ENCODE measurements around the gene MSGN1.

DNA sequence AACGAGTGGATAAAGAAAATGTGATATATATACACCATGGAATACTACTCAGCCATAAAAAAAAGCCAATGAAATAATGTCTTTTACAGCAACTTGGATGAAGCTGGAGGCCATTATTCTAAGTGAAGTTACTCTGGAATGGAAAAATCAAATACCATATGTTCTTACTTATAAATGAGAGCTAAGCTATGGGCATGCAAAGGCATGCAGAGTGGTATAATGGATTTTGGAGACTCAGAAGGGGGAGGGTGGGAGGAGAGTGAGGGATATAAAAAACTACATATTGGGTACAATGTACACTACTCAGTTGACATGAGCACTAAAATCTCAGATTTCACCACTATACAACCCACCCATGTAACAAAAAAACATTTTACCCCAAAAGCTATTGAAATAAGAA is 1.7 kb upstream of the MSGN1 start:
- TF ChIP-seq, protein P1, sequence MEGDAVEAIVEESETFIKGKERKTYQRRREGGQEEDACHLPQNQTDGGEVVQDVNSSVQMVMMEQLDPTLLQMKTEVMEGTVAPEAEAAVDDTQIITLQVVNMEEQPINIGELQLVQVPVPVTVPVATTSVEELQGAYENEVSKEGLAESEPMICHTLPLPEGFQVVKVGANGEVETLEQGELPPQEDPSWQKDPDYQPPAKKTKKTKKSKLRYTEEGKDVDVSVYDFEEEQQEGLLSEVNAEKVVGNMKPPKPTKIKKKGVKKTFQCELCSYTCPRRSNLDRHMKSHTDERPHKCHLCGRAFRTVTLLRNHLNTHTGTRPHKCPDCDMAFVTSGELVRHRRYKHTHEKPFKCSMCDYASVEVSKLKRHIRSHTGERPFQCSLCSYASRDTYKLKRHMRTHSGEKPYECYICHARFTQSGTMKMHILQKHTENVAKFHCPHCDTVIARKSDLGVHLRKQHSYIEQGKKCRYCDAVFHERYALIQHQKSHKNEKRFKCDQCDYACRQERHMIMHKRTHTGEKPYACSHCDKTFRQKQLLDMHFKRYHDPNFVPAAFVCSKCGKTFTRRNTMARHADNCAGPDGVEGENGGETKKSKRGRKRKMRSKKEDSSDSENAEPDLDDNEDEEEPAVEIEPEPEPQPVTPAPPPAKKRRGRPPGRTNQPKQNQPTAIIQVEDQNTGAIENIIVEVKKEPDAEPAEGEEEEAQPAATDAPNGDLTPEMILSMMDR (IDR thresholded peaks at IDR 0.05) = no peak
- TF ChIP-seq POLR2A (IDR thresholded peaks at IDR 0.05) (no peak), POLR2AphosphoS5 (IDR thresholded peaks at IDR 0.05) (no peak)

Data from prostate gland (tissue), 2 donors.